Body of pancreas (tissue), 4 donors: Measurements from ENCODE around the gene AKAP11.

Experiments used
- POLR2A ChIP-seq, 3 donors: fragments of 450-650 bp; IDR thresholded peaks; one replicate each; pipeline ENCODE4 v1.6.1; 2016; ENCODE audit warnings: antibody characterized with exemption in 3 of 3, mild to moderate bottlenecking in 2 of 3
- TF ChIP-seq, protein P1 (sequence below), 7 experiments: fragments of 450-650 bp in 4 of 7; fragments of 200-600 bp in 3 of 7; sonication (generic) in 3 of 7; IDR thresholded peaks; one replicate each; pipeline ENCODE4 v1.5.1; 2016 to 2019; ENCODE audit warnings: antibody characterized with exemption in 7 of 7

- TF ChIP-seq, protein P1, sequence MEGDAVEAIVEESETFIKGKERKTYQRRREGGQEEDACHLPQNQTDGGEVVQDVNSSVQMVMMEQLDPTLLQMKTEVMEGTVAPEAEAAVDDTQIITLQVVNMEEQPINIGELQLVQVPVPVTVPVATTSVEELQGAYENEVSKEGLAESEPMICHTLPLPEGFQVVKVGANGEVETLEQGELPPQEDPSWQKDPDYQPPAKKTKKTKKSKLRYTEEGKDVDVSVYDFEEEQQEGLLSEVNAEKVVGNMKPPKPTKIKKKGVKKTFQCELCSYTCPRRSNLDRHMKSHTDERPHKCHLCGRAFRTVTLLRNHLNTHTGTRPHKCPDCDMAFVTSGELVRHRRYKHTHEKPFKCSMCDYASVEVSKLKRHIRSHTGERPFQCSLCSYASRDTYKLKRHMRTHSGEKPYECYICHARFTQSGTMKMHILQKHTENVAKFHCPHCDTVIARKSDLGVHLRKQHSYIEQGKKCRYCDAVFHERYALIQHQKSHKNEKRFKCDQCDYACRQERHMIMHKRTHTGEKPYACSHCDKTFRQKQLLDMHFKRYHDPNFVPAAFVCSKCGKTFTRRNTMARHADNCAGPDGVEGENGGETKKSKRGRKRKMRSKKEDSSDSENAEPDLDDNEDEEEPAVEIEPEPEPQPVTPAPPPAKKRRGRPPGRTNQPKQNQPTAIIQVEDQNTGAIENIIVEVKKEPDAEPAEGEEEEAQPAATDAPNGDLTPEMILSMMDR (IDR thresholded peaks at IDR 0.05), result no peak
- TF ChIP-seq POLR2A (IDR thresholded peaks at IDR 0.05), result no peak
Observed at GRCh38 chr13:42360046-42360574, 88.2 kb downstream of the AKAP11 start.
